Fibroblast of lung (primary cell): Measurements from ENCODE around the gene SEC16A. TPM values are rescaled to one million over a fixed set of nuclear protein-coding genes. Genes with fewer than 3 reads are reported as not detected.

Experiments
- DNase-seq, 2 donors: peaks; one replicate each; pipeline versions ENCODE4 v3.0.0 to v3.0.0-alpha.2; 2010; ENCODE audit warnings: low read depth in 2 of 2
- H2AFZ ChIP-seq: 2 replicates; pipeline ENCODE4 v1.5.1; 2012; ENCODE audit warnings: low read length, control low read depth, inconsistent platforms
- H3K27ac ChIP-seq: 2 replicates; pipeline ENCODE4 v1.5.1; 2011; ENCODE audit warnings: low read length, control low read depth; ENCODE audit not compliant: insufficient read depth
- H3K27me3 ChIP-seq: 2 replicates; pipeline ENCODE4 v1.5.1; 2011; ENCODE audit warnings: mild to moderate bottlenecking, low read length; ENCODE audit not compliant: control insufficient read depth, insufficient read depth
- H3K36me3 ChIP-seq: 2 replicates; pipeline ENCODE4 v1.5.1; 2011; ENCODE audit warnings: low read length; ENCODE audit not compliant: control insufficient read depth, insufficient read depth
- H3K4me1 ChIP-seq: 2 replicates; pipeline ENCODE4 v1.5.1; 2011; ENCODE audit warnings: low read length; ENCODE audit not compliant: control insufficient read depth, insufficient read depth; ENCODE audit errors: extremely low read depth
- H3K4me2 ChIP-seq: 2 replicates; pipeline ENCODE4 v1.5.1; 2011; ENCODE audit warnings: low read length, control low read depth; ENCODE audit not compliant: insufficient read depth; ENCODE audit errors: extremely low read depth
- H3K4me3 ChIP-seq, 4 experiments: fragments of 200-600 bp in 1 of 4; sonication (generic) in 1 of 4; replicated peaks in 1 of 4; 2 replicates each; pipeline ENCODE4 v1.5.1; 2011 to 2016; ENCODE audit warnings: low read length in 4 of 4, low read depth in 3 of 4, mild to moderate bottlenecking in 3 of 4, control low read depth in 2 of 4, inconsistent platforms in 1 of 4, mixed read lengths in 1 of 4; ENCODE audit not compliant: insufficient read depth in 1 of 4; ENCODE audit errors: control extremely low read depth in 1 of 4
- H3K79me2 ChIP-seq: 2 replicates; pipeline ENCODE4 v1.5.1; 2012; ENCODE audit warnings: mild to moderate bottlenecking, low read length, inconsistent platforms; ENCODE audit not compliant: control insufficient read depth, insufficient read depth
- H3K9ac ChIP-seq: 2 replicates; pipeline ENCODE4 v1.5.1; 2011; ENCODE audit warnings: mild to moderate bottlenecking, low read length, control low read depth; ENCODE audit not compliant: insufficient read depth
- H3K9me3 ChIP-seq: 2 replicates; pipeline ENCODE4 v1.5.1; 2012; ENCODE audit warnings: low read depth, low read length; ENCODE audit not compliant: control insufficient read depth, insufficient read depth
- H4K20me1 ChIP-seq: 2 replicates; pipeline ENCODE4 v1.5.1; 2011; ENCODE audit warnings: low read length; ENCODE audit not compliant: control insufficient read depth, insufficient read depth; ENCODE audit errors: extremely low read depth
- EZH2 ChIP-seq: IDR thresholded peaks from 2 replicates; pipeline ENCODE4 v1.5.1; 2012; ENCODE audit warnings: low read length, control low read depth, mild to moderate bottlenecking; ENCODE audit errors: missing control alignments
- polyA plus RNA-seq, 2 donors: library from polyadenylated mRNA; depleted of rRNA in 1 of 2; stranded (reverse) in 1 of 2; unstranded in 1 of 2; fragments of >200 nt; gene quantifications; 2 replicates each; pipeline ENCODE4 v1.2.1, GENCODE V29; 2011 to 2012; ENCODE audit warnings: missing spikeins in 1 of 2
- total RNA-seq: library from RNA; depleted of rRNA; stranded (reverse); fragments of >200 nt; gene quantifications from 2 replicates; pipeline ENCODE4 v1.2.1, GENCODE V29; 2014
- TF ChIP-seq, protein P1 (sequence below), 2 donors: IDR thresholded peaks in 1 of 2; conservative IDR thresholded peaks in 1 of 2; 1 replicate in 1 of 2; 2 replicates in 1 of 2; pipeline ENCODE4 v1.5.1; 2011 to 2012; ENCODE audit warnings: low read length in 2 of 2, control low read depth in 1 of 2, inconsistent platforms in 1 of 2, low read depth in 1 of 2, mild to moderate bottlenecking in 1 of 2

The SEC16A gene
- total and polyA plus RNA-seq, 2 donors (not counting 1 experiment from before 2014, with no cell fraction given): 17.8 to 23.9 TPM

- TF ChIP-seq, protein P1, sequence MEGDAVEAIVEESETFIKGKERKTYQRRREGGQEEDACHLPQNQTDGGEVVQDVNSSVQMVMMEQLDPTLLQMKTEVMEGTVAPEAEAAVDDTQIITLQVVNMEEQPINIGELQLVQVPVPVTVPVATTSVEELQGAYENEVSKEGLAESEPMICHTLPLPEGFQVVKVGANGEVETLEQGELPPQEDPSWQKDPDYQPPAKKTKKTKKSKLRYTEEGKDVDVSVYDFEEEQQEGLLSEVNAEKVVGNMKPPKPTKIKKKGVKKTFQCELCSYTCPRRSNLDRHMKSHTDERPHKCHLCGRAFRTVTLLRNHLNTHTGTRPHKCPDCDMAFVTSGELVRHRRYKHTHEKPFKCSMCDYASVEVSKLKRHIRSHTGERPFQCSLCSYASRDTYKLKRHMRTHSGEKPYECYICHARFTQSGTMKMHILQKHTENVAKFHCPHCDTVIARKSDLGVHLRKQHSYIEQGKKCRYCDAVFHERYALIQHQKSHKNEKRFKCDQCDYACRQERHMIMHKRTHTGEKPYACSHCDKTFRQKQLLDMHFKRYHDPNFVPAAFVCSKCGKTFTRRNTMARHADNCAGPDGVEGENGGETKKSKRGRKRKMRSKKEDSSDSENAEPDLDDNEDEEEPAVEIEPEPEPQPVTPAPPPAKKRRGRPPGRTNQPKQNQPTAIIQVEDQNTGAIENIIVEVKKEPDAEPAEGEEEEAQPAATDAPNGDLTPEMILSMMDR (conservative IDR thresholded peaks at IDR 0.05 in 1 of 2, IDR thresholded peaks at IDR 0.05 in 1 of 2; ENCODE audit: low read depth in 1 of 2, low read length in 2 of 2): no peak
- no peak for TF ChIP-seq EZH2
- no peak for DNase-seq
- Histone ChIP-seq H2AFZ (no peak overlapping the region), H3K36me3 (peaks cover 30% of the 10 kb centered on the region), H3K4me2 (no peak overlapping the region), H3K27ac (no peak overlapping the region), H3K4me3 (no peak overlapping the region), H3K9me3 (no peaks in the 10 kb centered on the region), H4K20me1 (no peaks in the 10 kb centered on the region), H3K27me3 (no peaks in the 10 kb centered on the region), H3K79me2 (peaks cover 15% of the 10 kb centered on the region), H3K9ac (no peak overlapping the region), H3K4me1 (peaks cover 6% of the 10 kb centered on the region)
These were observed 88.4 kb downstream of the SEC16A start for GRCh38 chr9:136394312-136395019.

- no peak for DNase-seq
- Histone ChIP-seq H3K9me3 (no peaks in the 10 kb centered on the region), H4K20me1 (no peaks in the 10 kb centered on the region), H3K79me2 (peaks cover 6% of the 10 kb centered on the region), H3K4me2 (no peak overlapping the region), H2AFZ (no peak overlapping the region), H3K27ac (no peak overlapping the region), H3K36me3 (peaks cover 34% of the 10 kb centered on the region), H3K9ac (no peak overlapping the region), H3K4me1 (peaks cover under 1% of the 10 kb centered on the region), H3K27me3 (no peaks in the 10 kb centered on the region), H3K4me3 (no peak overlapping the region)
- TF ChIP-seq, protein P1 (conservative IDR thresholded peaks at IDR 0.05 in 1 of 2, IDR thresholded peaks at IDR 0.05 in 1 of 2; ENCODE audit: low read depth in 1 of 2, low read length in 2 of 2): no peak
- TF ChIP-seq EZH2: no peak
These were observed 89.3 kb downstream of the SEC16A start for GRCh38 chr9:136393531-136393930.

DNA sequence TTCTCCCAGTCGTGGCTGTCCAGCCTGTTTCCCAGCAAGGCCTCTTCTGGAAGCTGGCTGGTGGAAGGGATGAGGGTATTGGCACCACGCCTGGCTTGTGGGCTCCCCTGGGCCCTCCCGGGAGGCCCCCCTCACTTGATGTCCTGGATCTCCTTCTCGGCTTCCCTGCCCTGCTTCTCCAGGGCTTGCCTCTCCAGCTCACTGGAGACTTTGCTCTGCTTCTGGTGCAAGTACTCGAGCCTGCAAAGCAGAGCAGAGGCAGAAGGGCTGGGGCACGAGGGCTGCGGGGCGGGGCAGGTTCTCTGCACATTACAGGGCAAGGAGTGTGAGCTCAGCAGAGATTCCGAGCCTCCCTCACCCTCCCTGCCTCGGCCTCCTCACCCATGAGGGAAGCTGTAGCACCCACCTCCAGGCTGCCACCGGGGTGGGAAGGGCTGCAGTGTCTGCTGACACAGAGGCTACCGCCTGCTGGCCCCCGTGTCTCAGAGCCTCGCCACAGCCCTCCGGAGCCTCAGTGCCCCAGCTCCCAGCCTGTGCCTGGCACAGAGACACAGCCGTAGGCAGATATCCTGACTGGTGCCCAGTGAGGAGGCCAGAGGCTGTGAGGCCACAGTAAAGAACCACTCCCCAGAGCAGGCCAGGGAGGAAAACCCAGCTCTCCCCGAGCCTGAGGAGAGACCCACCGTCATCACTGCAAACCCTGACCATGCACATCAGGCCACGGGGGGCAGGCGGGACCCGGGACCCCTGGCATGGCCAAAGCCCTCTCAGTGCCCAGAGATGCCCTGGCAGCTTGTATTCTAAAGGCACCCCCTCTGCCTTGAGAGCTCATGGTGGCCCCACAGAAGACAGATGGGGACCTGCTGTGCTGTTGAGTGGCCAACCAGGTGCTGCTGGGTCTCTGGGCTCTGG, 90.0 kb downstream of the SEC16A start:
- H3K9ac ChIP-seq: no peak overlapping the region
- no peaks in the 10 kb centered on the region for H3K27me3 ChIP-seq
- no peak overlapping the region for H2AFZ ChIP-seq
- no peak overlapping the region for H3K27ac ChIP-seq
- peaks cover 37% of the 10 kb centered on the region for H3K36me3 ChIP-seq
- H4K20me1 ChIP-seq: no peaks in the 10 kb centered on the region
- H3K9me3 ChIP-seq: no peaks in the 10 kb centered on the region
- H3K4me1 ChIP-seq: no peaks in the 10 kb centered on the region
- no peak for DNase-seq
- H3K79me2 ChIP-seq: no peaks in the 10 kb centered on the region
- H3K4me2 ChIP-seq: no peak overlapping the region
- TF ChIP-seq, protein P1 (conservative IDR thresholded peaks at IDR 0.05 in 1 of 2, IDR thresholded peaks at IDR 0.05 in 1 of 2; ENCODE audit: low read depth in 1 of 2, low read length in 2 of 2): no peak
- TF ChIP-seq EZH2: no peak
- H3K4me3 ChIP-seq: no peak overlapping the region
